HepG2 (cell line): ENCODE results near the gene SLC4A7. TPM values are rescaled to one million over a fixed set of nuclear protein-coding genes. Genes with fewer than 3 reads are reported as not detected.

Source experiments
- ATAC-seq: fragments of 200-7000 bp; cut with Tn5 transposase; 3 replicates; pipeline ENCODE4 v1.9.1; 2020; ENCODE audit warnings: mild to moderate bottlenecking, moderate library complexity
- BruUV-seq: library from RNA; stranded (reverse); fragments of 400-500 nt; replicated peaks from 2 replicates; lab custom pipeline; 2021; lab: Mats Ljungman, UMichigan
- CTCF ChIA-PET: fragments of 300-600 bp; formaldehyde crosslinking; extraction: SDS; loops from one replicate; lab custom pipeline; 2021; ENCODE audit warnings: low total read pairs, inconsistent platforms, low intra/inter-chr PET ratio; lab: Yijun Ruan, JAX
- POLR2A ChIA-PET: fragments of 350-600 bp; sonication (Branson Sonifier 250); formaldehyde crosslinking; loops from one replicate; lab custom pipeline; 2020; ENCODE audit warnings: antibody characterized with exemption, inconsistent platforms; lab: Yijun Ruan, JAX
- DNase-seq: peaks from one replicate; pipeline ENCODE4 v3.0.0-alpha.2; 2015; ENCODE audit warnings: low spot score
- FAIRE-seq: peaks from 3 replicates; lab custom pipeline; 2011; peaks lifted over from hg19 to GRCh38; lab: Jason Lieb, UNC
- H2AFZ ChIP-seq: one replicate; pipeline ENCODE4 v1.6.1; 2011; ENCODE audit warnings: low read length, inconsistent platforms
- H3K27ac ChIP-seq: fragments of 300-600 bp; 3 replicates; pipeline ENCODE4 v1.8.0; 2011; ENCODE audit warnings: mixed run types, mild to moderate bottlenecking, mixed read lengths, low read length, inconsistent platforms; ENCODE audit not compliant: insufficient read depth; ENCODE audit errors: extremely low read length
- H3K27me3 ChIP-seq, 2 experiments: fragments of 200-600 bp in 1 of 2; 2 replicates in 1 of 2; 3 replicates in 1 of 2; pipeline versions ENCODE4 v1.6.0 to v1.8.0; 2011; ENCODE audit warnings: low read length in 2 of 2, mild to moderate bottlenecking in 2 of 2, moderate library complexity in 2 of 2, inconsistent platforms in 1 of 2; ENCODE audit not compliant: insufficient read depth in 2 of 2, control insufficient read depth in 1 of 2
- H3K36me3 ChIP-seq, 2 experiments: fragments of 200-600 bp in 1 of 2; replicated peaks in 1 of 2; 2 replicates in 1 of 2; 3 replicates in 1 of 2; pipeline versions ENCODE4 v1.5.1 to v1.8.0; 2011; ENCODE audit warnings: low read length in 2 of 2, inconsistent platforms in 1 of 2; ENCODE audit not compliant: insufficient read depth in 2 of 2, control insufficient read depth in 1 of 2
- H3K4me1 ChIP-seq: 2 replicates; pipeline ENCODE4 v1.5.1; 2012; ENCODE audit warnings: low read length, inconsistent platforms; ENCODE audit not compliant: insufficient read depth
- H3K4me2 ChIP-seq: 2 replicates; pipeline ENCODE4 v1.6.0; 2011; ENCODE audit warnings: low read depth, low read length, inconsistent platforms
- H3K4me3 ChIP-seq, 3 experiments: fragments of 200-600 bp in 1 of 3; sonication (generic), shearing (Covaris generic) in 1 of 3; replicated peaks in 1 of 3; 2 replicates each; pipeline ENCODE4 v1.5.1; 2011 to 2016; ENCODE audit warnings: low read length in 3 of 3, inconsistent platforms in 2 of 3, low read depth in 2 of 3, mild to moderate bottlenecking in 2 of 3, control low read depth in 1 of 3, mixed read lengths in 1 of 3; ENCODE audit not compliant: insufficient read depth in 1 of 3
- H3K79me2 ChIP-seq: one replicate; pipeline ENCODE4 v1.6.1; 2011; ENCODE audit warnings: low read length, inconsistent platforms; ENCODE audit not compliant: insufficient read depth
- H3K9ac ChIP-seq: 2 replicates; pipeline ENCODE4 v1.6.0; 2011; ENCODE audit warnings: mild to moderate bottlenecking, low read depth, low read length, inconsistent platforms; ENCODE audit not compliant: insufficient read depth
- H3K9me3 ChIP-seq: 2 replicates; pipeline ENCODE4 v1.5.1; 2012; ENCODE audit warnings: mild to moderate bottlenecking, low read length
- H4K20me1 ChIP-seq: 2 replicates; pipeline ENCODE4 v1.6.0; 2011; ENCODE audit warnings: inconsistent platforms, mild to moderate bottlenecking, low read length, moderate library complexity; ENCODE audit not compliant: insufficient read depth
- DNMT3B ChIP-seq: conservative IDR thresholded peaks from 2 replicates; pipeline ENCODE4 v1.6.1; 2016; ENCODE audit warnings: missing biosample characterization, control low read depth
- IKZF5 ChIP-seq: IDR thresholded peaks from 2 replicates; pipeline ENCODE4 v1.6.1; 2018; ENCODE audit warnings: missing genetic modification reagents, mild to moderate bottlenecking, missing compliant biosample characterization
- IRX3 ChIP-seq: sonication (generic); formaldehyde crosslinking; IDR thresholded peaks from 2 replicates; pipeline ENCODE4 v1.8.1; 2023; ENCODE audit warnings: mild to moderate bottlenecking, low read depth, missing genetic modification reagents, borderline replicate concordance
- KDM1A ChIP-seq: IDR thresholded peaks from 2 replicates; pipeline ENCODE4 v1.6.1; 2016; ENCODE audit warnings: missing compliant biosample characterization
- KDM2A ChIP-seq: sonication (generic); formaldehyde crosslinking; IDR thresholded peaks from 2 replicates; pipeline ENCODE4 v1.4.0; 2020; ENCODE audit warnings: low read depth, missing genetic modification reagents, borderline replicate concordance
- PRMT3 ChIP-seq: sonication (generic); formaldehyde crosslinking; IDR thresholded peaks from 2 replicates; pipeline ENCODE4 v1.8.1; 2022; ENCODE audit warnings: low read depth, mild to moderate bottlenecking, moderate library complexity, missing genetic modification reagents, borderline replicate concordance
- SIN3A ChIP-seq: IDR thresholded peaks from 2 replicates; pipeline ENCODE4 v1.6.1; 2011; ENCODE audit warnings: low read depth, mild to moderate bottlenecking, control low read depth, low read length, borderline replicate concordance
- SMC3 ChIP-seq: IDR thresholded peaks from 2 replicates; pipeline ENCODE4 v1.6.1; 2011; ENCODE audit warnings: low read length, improper control_type of control experiment
- SP2 ChIP-seq: sonication (generic); formaldehyde crosslinking; IDR thresholded peaks from 2 replicates; pipeline ENCODE4 v1.5.1; 2020; ENCODE audit warnings: mild to moderate bottlenecking, missing genetic modification reagents
- ZFP82 ChIP-seq: sonication (generic); formaldehyde crosslinking; IDR thresholded peaks from 2 replicates; pipeline ENCODE4 v1.5.1; 2020; ENCODE audit warnings: mild to moderate bottlenecking, missing genetic modification reagents, borderline replicate concordance
- ZFY ChIP-seq: sonication (generic); formaldehyde crosslinking; IDR thresholded peaks from 2 replicates; pipeline ENCODE4 v1.4.0; 2020; ENCODE audit warnings: missing genetic modification reagents
- ZNF343 ChIP-seq: sonication (generic); formaldehyde crosslinking; IDR thresholded peaks from 2 replicates; pipeline ENCODE4 v1.4.0; 2020; ENCODE audit warnings: mild to moderate bottlenecking, missing genetic modification reagents
- ZNF354B ChIP-seq: sonication (generic); formaldehyde crosslinking; IDR thresholded peaks from 2 replicates; pipeline ENCODE4 v1.8.0; 2022; ENCODE audit warnings: mild to moderate bottlenecking, missing genetic modification reagents
- ZNF367 ChIP-seq: sonication (generic); formaldehyde crosslinking; IDR thresholded peaks from 2 replicates; pipeline ENCODE4 v1.4.0; 2020; ENCODE audit warnings: missing genetic modification reagents, borderline replicate concordance
- ZNF670 ChIP-seq: sonication (generic); formaldehyde crosslinking; IDR thresholded peaks from 2 replicates; pipeline ENCODE4 v1.8.0; 2022; ENCODE audit warnings: mild to moderate bottlenecking, missing genetic modification reagents, borderline replicate concordance
- ZNF788 ChIP-seq: sonication (generic); formaldehyde crosslinking; IDR thresholded peaks from 2 replicates; pipeline ENCODE4 v1.5.0; 2020; ENCODE audit warnings: mild to moderate bottlenecking, missing genetic modification reagents, borderline replicate concordance
- ZNF850 ChIP-seq: sonication (generic); formaldehyde crosslinking; conservative IDR thresholded peaks from 2 replicates; pipeline ENCODE4 v1.9.0; 2021; ENCODE audit warnings: mild to moderate bottlenecking, missing genetic modification reagents
- WGBS: methylation state at CpG from one replicate; pipeline ENCODE4 v1.1.6; 2017; ENCODE audit warnings: low lambda C conversion rate; 5-methylcytosine and 5-hydroxymethylcytosine counted together
- in situ Hi-C: cut with HindIII; loops from 2 replicates; pipeline ENCODE4 v1.10.0; 2017; ENCODE audit warnings: low pct_unique_long_range_greater_than_20kb; ENCODE audit not compliant: extremely low pct_ligation_motif_present
- intact Hi-C: fragments of 100-400 bp; cut with micrococcal nuclease; formaldehyde crosslinking; loops from one replicate; pipeline ENCODE4 v1.10.0; 2022; ENCODE audit not compliant: unreplicated experiment
- polyA plus RNA-seq, 8 experiments: library from polyadenylated mRNA; depleted of rRNA in 3 of 8; stranded (reverse) in 7 of 8; unstranded in 1 of 8; fragments of >200 nt; fragmentation: Illumina TruSeq in 4 of 8; extraction: Trizol in 4 of 8; gene quantifications; 2 replicates each; pipeline versions ENCODE4 v1.2.1 to v1.2.3, GENCODE V29; 2011 to 2016; ENCODE audit warnings: low read depth in 4 of 8, missing spikeins in 1 of 8, mixed read lengths in 1 of 8; ENCODE audit not compliant: insufficient read depth in 1 of 8
- total RNA-seq, 5 experiments: library from RNA; depleted of rRNA; stranded (reverse); fragments of >200 nt; fragmentation: Illumina TruSeq; extraction: Trizol; gene quantifications; 2 replicates each; pipeline ENCODE4 v1.2.3, GENCODE V29; 2016; ENCODE audit warnings: low read depth in 1 of 5
- TF ChIP-seq, protein P1 (sequence below): IDR thresholded peaks from 2 replicates; pipeline ENCODE4 v1.6.1; 2016; ENCODE audit warnings: control low read depth
- TF ChIP-seq, protein P2 (sequence below): sonication (generic); formaldehyde crosslinking; IDR thresholded peaks from 2 replicates; pipeline ENCODE4 v1.9.0; 2021; ENCODE audit warnings: missing genetic modification reagents, borderline replicate concordance

Gene SLC4A7
- total and polyA plus RNA-seq, 2 of the 13 experiments (the other 11 are each of a cell fraction or from before 2014, with no cell fraction given), result 16.4 to 43.8 TPM

- H2AFZ ChIP-seq, result no peak overlapping the region
- DNase-seq, result no peak
- no peak overlapping the region for H3K4me2 ChIP-seq
- no peak overlapping the region for H3K27ac ChIP-seq
- WGBS, result 92% methylated on average over 4 of the region's 4 CpGs
- ATAC-seq, result peak; percentile 40
- no peak for FAIRE-seq
- no TSS peak for BruUV-seq
- in situ Hi-C loops, result no loop called here
- H4K20me1 ChIP-seq, result no peaks in the 10 kb centered on the region
- H3K4me1 ChIP-seq, result peaks cover 53% of the 10 kb centered on the region
- intact Hi-C loops, result loop anchor here (5.0 kb wide), 1 partner anchor 37 kb away; no protein-coding TSS in a partner anchor
- H3K9ac ChIP-seq, result no peak overlapping the region
- no peaks in the 10 kb centered on the region for H3K9me3 ChIP-seq
- H3K79me2 ChIP-seq, result peaks cover 2% of the 10 kb centered on the region
- CTCF ChIA-PET, result no interaction called here
- no peaks in the 10 kb centered on the region for H3K27me3 ChIP-seq
- POLR2A ChIA-PET, result interaction anchor here (1.4 kb wide), 2 partner anchors 128 to 130 kb away, joined by 3 to 4 read pairs; partner anchors contain the start of gene SLC4A7
- H3K36me3 ChIP-seq, result no peaks in the 10 kb centered on the region; a peak in 1 of 5 replicates
- H3K4me3 ChIP-seq, result no peak overlapping the region
- TF ChIP-seq PRMT3, result no peak
- TF ChIP-seq ZNF850, result no peak
- TF ChIP-seq ZNF343, result no peak
- TF ChIP-seq KDM2A, result no peak
- no peak for TF ChIP-seq DNMT3B
- no peak for TF ChIP-seq IRX3 (CRISPR knock-in tag)
- TF ChIP-seq ZFY, result no peak
- no peak for TF ChIP-seq ZNF788 (CRISPR knock-in tag)
- TF ChIP-seq KDM1A (CRISPR knock-in tag), result no peak
- TF ChIP-seq SP2, result no peak
- TF ChIP-seq, protein P1, sequence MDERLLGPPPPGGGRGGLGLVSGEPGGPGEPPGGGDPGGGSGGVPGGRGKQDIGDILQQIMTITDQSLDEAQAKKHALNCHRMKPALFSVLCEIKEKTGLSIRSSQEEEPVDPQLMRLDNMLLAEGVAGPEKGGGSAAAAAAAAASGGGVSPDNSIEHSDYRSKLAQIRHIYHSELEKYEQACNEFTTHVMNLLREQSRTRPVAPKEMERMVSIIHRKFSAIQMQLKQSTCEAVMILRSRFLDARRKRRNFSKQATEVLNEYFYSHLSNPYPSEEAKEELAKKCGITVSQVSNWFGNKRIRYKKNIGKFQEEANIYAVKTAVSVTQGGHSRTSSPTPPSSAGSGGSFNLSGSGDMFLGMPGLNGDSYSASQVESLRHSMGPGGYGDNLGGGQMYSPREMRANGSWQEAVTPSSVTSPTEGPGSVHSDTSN, result no peak
- TF ChIP-seq, protein P2, sequence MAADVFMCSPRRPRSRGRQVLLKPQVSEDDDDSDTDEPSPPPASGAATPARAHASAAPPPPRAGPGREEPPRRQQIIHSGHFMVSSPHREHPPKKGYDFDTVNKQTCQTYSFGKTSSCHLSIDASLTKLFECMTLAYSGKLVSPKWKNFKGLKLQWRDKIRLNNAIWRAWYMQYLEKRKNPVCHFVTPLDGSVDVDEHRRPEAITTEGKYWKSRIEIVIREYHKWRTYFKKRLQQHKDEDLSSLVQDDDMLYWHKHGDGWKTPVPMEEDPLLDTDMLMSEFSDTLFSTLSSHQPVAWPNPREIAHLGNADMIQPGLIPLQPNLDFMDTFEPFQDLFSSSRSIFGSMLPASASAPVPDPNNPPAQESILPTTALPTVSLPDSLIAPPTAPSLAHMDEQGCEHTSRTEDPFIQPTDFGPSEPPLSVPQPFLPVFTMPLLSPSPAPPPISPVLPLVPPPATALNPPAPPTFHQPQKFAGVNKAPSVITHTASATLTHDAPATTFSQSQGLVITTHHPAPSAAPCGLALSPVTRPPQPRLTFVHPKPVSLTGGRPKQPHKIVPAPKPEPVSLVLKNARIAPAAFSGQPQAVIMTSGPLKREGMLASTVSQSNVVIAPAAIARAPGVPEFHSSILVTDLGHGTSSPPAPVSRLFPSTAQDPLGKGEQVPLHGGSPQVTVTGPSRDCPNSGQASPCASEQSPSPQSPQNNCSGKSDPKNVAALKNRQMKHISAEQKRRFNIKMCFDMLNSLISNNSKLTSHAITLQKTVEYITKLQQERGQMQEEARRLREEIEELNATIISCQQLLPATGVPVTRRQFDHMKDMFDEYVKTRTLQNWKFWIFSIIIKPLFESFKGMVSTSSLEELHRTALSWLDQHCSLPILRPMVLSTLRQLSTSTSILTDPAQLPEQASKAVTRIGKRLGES, result no peak
- TF ChIP-seq SIN3A, result no peak
- TF ChIP-seq ZNF670, result no peak
- TF ChIP-seq ZNF367 (CRISPR knock-in tag), result no peak
- no peak for TF ChIP-seq IKZF5 (CRISPR knock-in tag)
- no peak for TF ChIP-seq SMC3
- TF ChIP-seq ZNF354B, result no peak
- TF ChIP-seq ZFP82 (CRISPR knock-in tag), result no peak
Observed at GRCh38 chr3:27354588-27355203, 129.5 kb downstream of the SLC4A7 start.
